Stomach smooth muscle (tissue), 2 donors: ENCODE data around the gene OPHN1.

Experiments
- H3K27ac ChIP-seq: one replicate; pipeline ENCODE4 v1.7.0; 2013; ENCODE audit warnings: mild to moderate bottlenecking, low read length, inconsistent platforms
- H3K27me3 ChIP-seq, 2 donors: one replicate each; pipeline ENCODE4 v1.7.0; 2013; ENCODE audit warnings: low read length in 2 of 2; ENCODE audit not compliant: insufficient read depth in 2 of 2, control insufficient read depth in 1 of 2
- H3K36me3 ChIP-seq, 2 donors: one replicate each; pipeline ENCODE4 v1.7.0; 2013; ENCODE audit warnings: low read length in 2 of 2; ENCODE audit not compliant: control insufficient read depth in 2 of 2, insufficient read depth in 2 of 2
- H3K4me1 ChIP-seq: one replicate; pipeline ENCODE4 v1.7.0; 2013; ENCODE audit warnings: low read length; ENCODE audit not compliant: control insufficient read depth, insufficient read depth
- H3K4me3 ChIP-seq, 2 donors: one replicate each; pipeline ENCODE4 v1.7.0; 2013; ENCODE audit warnings: low read length in 2 of 2
- H3K9ac ChIP-seq, 2 donors: one replicate each; pipeline ENCODE4 v1.7.0; 2013; ENCODE audit warnings: low read length in 2 of 2, mild to moderate bottlenecking in 1 of 2
- H3K9me3 ChIP-seq, 2 donors: one replicate each; pipeline ENCODE4 v1.7.0; 2013; ENCODE audit warnings: low read length in 2 of 2; ENCODE audit not compliant: control insufficient read depth in 2 of 2
- donor health status: healthy.
- donor health status: Pancreatic carcinoma.

The OPHN1 gene, protein sequence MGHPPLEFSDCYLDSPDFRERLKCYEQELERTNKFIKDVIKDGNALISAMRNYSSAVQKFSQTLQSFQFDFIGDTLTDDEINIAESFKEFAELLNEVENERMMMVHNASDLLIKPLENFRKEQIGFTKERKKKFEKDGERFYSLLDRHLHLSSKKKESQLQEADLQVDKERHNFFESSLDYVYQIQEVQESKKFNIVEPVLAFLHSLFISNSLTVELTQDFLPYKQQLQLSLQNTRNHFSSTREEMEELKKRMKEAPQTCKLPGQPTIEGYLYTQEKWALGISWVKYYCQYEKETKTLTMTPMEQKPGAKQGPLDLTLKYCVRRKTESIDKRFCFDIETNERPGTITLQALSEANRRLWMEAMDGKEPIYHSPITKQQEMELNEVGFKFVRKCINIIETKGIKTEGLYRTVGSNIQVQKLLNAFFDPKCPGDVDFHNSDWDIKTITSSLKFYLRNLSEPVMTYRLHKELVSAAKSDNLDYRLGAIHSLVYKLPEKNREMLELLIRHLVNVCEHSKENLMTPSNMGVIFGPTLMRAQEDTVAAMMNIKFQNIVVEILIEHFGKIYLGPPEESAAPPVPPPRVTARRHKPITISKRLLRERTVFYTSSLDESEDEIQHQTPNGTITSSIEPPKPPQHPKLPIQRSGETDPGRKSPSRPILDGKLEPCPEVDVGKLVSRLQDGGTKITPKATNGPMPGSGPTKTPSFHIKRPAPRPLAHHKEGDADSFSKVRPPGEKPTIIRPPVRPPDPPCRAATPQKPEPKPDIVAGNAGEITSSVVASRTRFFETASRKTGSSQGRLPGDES

DNA sequence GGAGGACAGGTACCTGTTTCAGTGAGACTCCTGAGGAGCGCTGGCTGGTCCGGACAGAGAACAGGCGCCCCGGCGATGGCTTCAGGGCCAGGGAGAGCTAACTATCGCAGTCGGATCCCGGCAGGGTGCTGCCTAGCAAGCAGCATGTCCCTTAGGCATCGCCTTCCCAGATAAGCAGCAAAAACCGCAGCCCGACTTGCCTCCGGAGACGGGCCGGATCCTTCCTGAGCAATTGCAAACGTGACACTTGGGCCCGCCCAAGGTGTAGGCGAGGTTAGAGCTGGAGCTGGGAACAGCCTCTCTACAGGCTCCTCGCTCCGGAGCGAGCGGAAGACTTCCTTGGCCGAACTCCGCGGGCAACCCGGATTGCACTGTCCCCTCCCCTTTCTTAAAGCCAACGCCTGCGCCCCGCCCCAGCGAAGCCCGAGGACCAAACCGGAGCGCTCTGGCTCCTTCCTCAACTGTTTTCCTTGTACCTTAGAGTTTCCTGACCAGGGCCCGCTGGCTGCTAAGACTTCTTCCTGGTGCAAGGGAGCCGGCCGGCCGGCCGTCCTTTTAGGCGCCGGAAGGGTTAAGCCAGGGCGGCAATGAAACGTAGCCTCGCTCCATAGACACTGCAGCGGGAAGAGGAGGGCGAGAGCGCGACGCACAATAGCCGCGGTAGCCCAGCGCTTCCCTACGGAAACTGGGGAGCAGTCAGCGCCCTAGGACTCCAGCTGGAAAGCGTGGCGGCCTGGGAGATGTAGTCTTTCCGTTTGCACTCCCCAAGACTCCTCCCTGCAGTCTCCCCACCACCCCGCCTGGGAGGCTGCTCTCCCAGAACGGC is at the start of gene OPHN1:
OPHN1 (minus strand) TSS at position 341 of the 826 bp plus-strand sequence. CDS start 475 bp downstream, outside the sequence.
- peak within 1 kb of the TSS; percentile 72 to 76 for H3K9ac ChIP-seq
- H3K27ac ChIP-seq = peak within 1 kb of the TSS; percentile 76
- no peaks in the 10 kb centered on the region for H3K9me3 ChIP-seq
- H3K4me3 ChIP-seq = peak within 1 kb of the TSS; percentile 79 to 81
- H3K36me3 ChIP-seq = no peaks in the 10 kb centered on the region
- H3K27me3 ChIP-seq = peaks cover 0 to 8% of the 10 kb centered on the region in 2 donors
- peaks cover 10% of the 10 kb centered on the region for H3K4me1 ChIP-seq

- H3K27ac ChIP-seq = no peak overlapping the region
- H3K9me3 ChIP-seq = no peaks in the 10 kb centered on the region
- no peak overlapping the region for H3K9ac ChIP-seq
- H3K27me3 ChIP-seq = peaks cover 0 to 4% of the 10 kb centered on the region in 2 donors
- H3K4me3 ChIP-seq = no peak overlapping the region
- H3K4me1 ChIP-seq = no peaks in the 10 kb centered on the region
- H3K36me3 ChIP-seq = no peaks in the 10 kb centered on the region
Measured at GRCh38 chrX:68480969-68481368, 47.7 kb upstream of the OPHN1 start.

GRCh38 chrX:68464796-68465195 is 31.5 kb upstream of the OPHN1 start:
- no peak overlapping the region for H3K4me3 ChIP-seq
- no peak overlapping the region for H3K27ac ChIP-seq
- no peaks in the 10 kb centered on the region for H3K9me3 ChIP-seq
- no peaks in the 10 kb centered on the region for H3K36me3 ChIP-seq
- peaks cover 0 to 3% of the 10 kb centered on the region in 2 donors for H3K27me3 ChIP-seq
- no peaks in the 10 kb centered on the region for H3K4me1 ChIP-seq
- no peak overlapping the region for H3K9ac ChIP-seq

DNA sequence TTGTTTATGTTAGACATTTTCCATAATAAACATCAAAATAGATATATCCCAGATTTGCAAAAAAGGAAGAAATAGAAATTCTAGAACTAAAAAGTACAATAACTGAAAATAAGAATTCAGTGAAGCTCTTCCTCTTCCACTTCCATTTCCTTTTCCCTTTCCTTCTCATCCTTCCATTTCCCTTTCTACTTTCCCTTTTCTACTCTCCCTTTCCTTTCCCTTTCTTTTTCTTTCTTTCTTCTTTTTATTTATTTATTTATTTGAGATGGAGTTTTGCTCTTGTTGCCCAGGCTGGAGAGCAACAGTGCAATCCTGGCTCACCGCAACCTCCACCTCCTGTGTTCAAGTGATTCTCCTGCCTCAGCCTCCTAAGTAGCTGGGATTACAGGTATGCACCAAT is 30.6 kb upstream of the OPHN1 start:
- H3K27me3 ChIP-seq = peaks cover 0 to 3% of the 10 kb centered on the region in 2 donors
- no peaks in the 10 kb centered on the region for H3K36me3 ChIP-seq
- no peak overlapping the region for H3K9ac ChIP-seq
- H3K9me3 ChIP-seq = no peaks in the 10 kb centered on the region
- no peaks in the 10 kb centered on the region for H3K4me1 ChIP-seq
- no peak overlapping the region for H3K27ac ChIP-seq
- H3K4me3 ChIP-seq = no peak overlapping the region

DNA sequence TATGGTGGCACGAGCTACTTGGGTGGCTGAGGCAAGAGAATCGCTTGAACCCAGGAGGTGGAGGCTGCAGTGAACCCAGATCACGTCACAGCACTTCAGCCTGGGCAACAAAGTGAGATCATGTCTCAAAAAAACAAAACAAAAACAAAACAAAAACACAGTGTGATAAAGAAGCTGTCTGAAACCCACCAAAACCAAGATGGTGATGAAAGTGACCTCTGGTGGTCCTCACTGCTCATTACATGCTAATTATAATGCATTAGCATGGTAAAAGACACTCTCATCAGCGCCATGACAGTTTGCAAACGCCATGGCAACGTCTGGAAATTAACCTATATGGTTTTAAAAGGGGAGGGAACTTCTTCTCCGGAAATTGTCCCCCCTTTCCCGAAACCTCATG is 29.4 kb upstream of the OPHN1 start:
- no peaks in the 10 kb centered on the region for H3K36me3 ChIP-seq
- no peak overlapping the region for H3K4me3 ChIP-seq
- H3K9ac ChIP-seq = no peak overlapping the region
- H3K4me1 ChIP-seq = no peaks in the 10 kb centered on the region
- H3K9me3 ChIP-seq = no peaks in the 10 kb centered on the region
- H3K27ac ChIP-seq = no peak overlapping the region
- H3K27me3 ChIP-seq = peaks cover 0 to 3% of the 10 kb centered on the region in 2 donors

DNA sequence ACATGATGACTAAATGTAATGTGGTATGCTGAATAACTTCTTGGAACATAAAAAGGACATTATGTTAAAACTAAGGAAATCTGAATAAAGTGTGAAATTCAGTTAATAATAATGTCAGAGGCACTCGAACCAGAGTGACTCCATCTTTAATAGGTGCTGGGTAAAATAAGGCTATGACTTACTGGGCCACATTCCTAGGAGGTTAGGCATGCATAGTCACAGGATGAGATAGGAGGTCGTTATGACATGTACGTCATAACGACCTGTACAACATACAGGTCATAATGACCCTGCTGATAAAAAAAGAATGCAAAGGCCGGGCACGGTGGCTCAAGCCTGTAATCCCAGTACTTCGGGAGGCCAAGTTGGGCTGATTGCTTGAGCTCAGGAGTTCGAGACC is 28.9 kb upstream of the OPHN1 start:
- H3K36me3 ChIP-seq = no peaks in the 10 kb centered on the region
- no peaks in the 10 kb centered on the region for H3K4me1 ChIP-seq
- no peak overlapping the region for H3K27ac ChIP-seq
- H3K9me3 ChIP-seq = no peaks in the 10 kb centered on the region
- H3K27me3 ChIP-seq = peaks cover 0 to 3% of the 10 kb centered on the region in 2 donors
- H3K4me3 ChIP-seq = no peak overlapping the region
- H3K9ac ChIP-seq = no peak overlapping the region

DNA sequence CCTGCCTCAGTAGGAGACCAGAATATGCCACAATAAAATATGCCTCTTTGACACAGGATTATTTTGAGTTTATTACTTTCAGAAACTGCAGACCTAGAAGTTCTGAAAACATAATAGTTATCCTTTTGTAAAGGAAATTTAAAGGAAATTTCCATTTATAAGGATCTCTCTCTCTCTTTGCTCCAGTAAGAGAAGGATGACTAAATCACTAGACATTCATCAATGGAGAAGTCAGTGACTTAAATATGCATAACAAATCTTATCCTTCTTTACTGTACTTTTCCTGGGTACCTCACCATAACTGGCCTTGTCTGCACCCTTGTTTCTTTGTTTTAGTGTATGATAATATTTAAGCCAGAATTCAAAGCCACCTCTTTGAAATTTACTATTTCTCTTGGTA is 28.3 kb upstream of the OPHN1 start:
- H3K9ac ChIP-seq = no peak overlapping the region
- H3K27me3 ChIP-seq = peaks cover 0 to 3% of the 10 kb centered on the region in 2 donors
- H3K36me3 ChIP-seq = no peaks in the 10 kb centered on the region
- no peaks in the 10 kb centered on the region for H3K9me3 ChIP-seq
- H3K4me1 ChIP-seq = no peaks in the 10 kb centered on the region
- H3K4me3 ChIP-seq = no peak overlapping the region
- H3K27ac ChIP-seq = no peak overlapping the region

DNA sequence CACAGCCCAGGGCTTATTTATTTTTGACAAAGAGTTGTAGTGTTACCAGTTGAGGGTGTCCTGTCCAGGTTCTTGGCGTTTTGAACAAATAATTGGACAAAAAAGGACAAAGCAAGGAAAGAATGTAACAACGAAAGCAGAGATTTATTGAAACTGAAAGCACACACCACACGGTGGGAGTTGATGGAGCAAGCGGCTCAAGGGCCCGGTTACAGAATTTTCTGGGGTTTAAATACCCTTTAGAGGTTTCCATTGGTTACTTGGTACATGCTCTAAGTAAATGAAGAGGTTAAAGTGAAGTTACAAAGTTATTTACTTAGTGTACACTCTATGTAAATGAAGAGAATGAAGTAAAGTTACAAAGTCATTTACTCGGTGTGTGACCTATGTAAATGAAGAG is 27.8 kb upstream of the OPHN1 start:
- Histone ChIP-seq H3K27me3 (peaks cover 0 to 3% of the 10 kb centered on the region in 2 donors), H3K4me3 (no peak overlapping the region), H3K36me3 (no peaks in the 10 kb centered on the region), H3K4me1 (no peaks in the 10 kb centered on the region), H3K9me3 (no peaks in the 10 kb centered on the region), H3K9ac (no peak overlapping the region), H3K27ac (no peak overlapping the region)

- no peaks in the 10 kb centered on the region for H3K9me3 ChIP-seq
- H3K36me3 ChIP-seq = no peaks in the 10 kb centered on the region
- no peak overlapping the region for H3K9ac ChIP-seq
- H3K27me3 ChIP-seq = no peaks in the 10 kb centered on the region
- H3K4me3 ChIP-seq = no peak overlapping the region
- no peaks in the 10 kb centered on the region for H3K4me1 ChIP-seq
- no peak overlapping the region for H3K27ac ChIP-seq
Measured at GRCh38 chrX:68455151-68455510, 21.8 kb upstream of the OPHN1 start.

- no peaks in the 10 kb centered on the region for H3K4me1 ChIP-seq
- H3K36me3 ChIP-seq = no peaks in the 10 kb centered on the region
- no peaks in the 10 kb centered on the region for H3K9me3 ChIP-seq
- no peak overlapping the region for H3K9ac ChIP-seq
- H3K27ac ChIP-seq = no peak overlapping the region
- no peak overlapping the region for H3K4me3 ChIP-seq
- H3K27me3 ChIP-seq = no peaks in the 10 kb centered on the region
Measured at GRCh38 chrX:68454476-68455150, 21.3 kb upstream of the OPHN1 start.
